Measurements from ENCODE around the gene MBOAT7.

DNA sequence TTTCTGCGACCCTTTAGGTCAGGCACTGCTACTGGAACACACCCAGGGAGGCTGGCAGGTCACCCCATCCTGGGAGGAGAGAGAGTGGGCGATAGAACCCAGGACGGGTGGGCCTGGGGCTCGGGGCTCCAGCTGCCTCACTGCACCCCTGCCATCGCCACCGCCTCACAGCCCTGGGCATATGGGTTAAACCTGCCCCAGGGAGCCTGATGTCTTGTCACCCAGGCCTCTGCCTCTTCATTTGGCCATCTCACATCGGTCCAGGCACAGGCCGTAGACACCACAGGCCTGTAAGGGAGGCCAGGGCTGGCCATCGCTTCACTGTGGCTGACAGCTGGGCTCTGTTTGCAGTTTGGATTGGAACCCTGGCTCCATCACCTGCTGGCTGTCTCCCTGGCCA lies 63.7 kb downstream of the MBOAT7 start:
- TF ChIP-seq HMGA2 (CRISPR knock-in tag; IDR thresholded peaks at IDR 0.05) (no peak), IRF2 (CRISPR knock-in tag; IDR thresholded peaks at IDR 0.05; ENCODE audit: borderline replicate concordance, low read depth) (no peak), TP53 (CRISPR knock-in tag; IDR thresholded peaks at IDR 0.05) (no peak), ZNF138 (CRISPR knock-in tag; conservative IDR thresholded peaks at IDR 0.05) (no peak), ELF4 (CRISPR knock-in tag; IDR thresholded peaks at IDR 0.05; ENCODE audit: low read depth) (no peak), PRRX2 (CRISPR knock-in tag; IDR thresholded peaks at IDR 0.05) (no peak)
- TF ChIP-seq, protein P1, sequence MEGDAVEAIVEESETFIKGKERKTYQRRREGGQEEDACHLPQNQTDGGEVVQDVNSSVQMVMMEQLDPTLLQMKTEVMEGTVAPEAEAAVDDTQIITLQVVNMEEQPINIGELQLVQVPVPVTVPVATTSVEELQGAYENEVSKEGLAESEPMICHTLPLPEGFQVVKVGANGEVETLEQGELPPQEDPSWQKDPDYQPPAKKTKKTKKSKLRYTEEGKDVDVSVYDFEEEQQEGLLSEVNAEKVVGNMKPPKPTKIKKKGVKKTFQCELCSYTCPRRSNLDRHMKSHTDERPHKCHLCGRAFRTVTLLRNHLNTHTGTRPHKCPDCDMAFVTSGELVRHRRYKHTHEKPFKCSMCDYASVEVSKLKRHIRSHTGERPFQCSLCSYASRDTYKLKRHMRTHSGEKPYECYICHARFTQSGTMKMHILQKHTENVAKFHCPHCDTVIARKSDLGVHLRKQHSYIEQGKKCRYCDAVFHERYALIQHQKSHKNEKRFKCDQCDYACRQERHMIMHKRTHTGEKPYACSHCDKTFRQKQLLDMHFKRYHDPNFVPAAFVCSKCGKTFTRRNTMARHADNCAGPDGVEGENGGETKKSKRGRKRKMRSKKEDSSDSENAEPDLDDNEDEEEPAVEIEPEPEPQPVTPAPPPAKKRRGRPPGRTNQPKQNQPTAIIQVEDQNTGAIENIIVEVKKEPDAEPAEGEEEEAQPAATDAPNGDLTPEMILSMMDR (IDR thresholded peaks at IDR 0.05) = no peak
- TF ChIP-seq, protein P2, sequence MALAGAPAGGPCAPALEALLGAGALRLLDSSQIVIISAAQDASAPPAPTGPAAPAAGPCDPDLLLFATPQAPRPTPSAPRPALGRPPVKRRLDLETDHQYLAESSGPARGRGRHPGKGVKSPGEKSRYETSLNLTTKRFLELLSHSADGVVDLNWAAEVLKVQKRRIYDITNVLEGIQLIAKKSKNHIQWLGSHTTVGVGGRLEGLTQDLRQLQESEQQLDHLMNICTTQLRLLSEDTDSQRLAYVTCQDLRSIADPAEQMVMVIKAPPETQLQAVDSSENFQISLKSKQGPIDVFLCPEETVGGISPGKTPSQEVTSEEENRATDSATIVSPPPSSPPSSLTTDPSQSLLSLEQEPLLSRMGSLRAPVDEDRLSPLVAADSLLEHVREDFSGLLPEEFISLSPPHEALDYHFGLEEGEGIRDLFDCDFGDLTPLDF (CRISPR knock-in tag; IDR thresholded peaks at IDR 0.05) = no peak
- TF ChIP-seq, protein P3, sequence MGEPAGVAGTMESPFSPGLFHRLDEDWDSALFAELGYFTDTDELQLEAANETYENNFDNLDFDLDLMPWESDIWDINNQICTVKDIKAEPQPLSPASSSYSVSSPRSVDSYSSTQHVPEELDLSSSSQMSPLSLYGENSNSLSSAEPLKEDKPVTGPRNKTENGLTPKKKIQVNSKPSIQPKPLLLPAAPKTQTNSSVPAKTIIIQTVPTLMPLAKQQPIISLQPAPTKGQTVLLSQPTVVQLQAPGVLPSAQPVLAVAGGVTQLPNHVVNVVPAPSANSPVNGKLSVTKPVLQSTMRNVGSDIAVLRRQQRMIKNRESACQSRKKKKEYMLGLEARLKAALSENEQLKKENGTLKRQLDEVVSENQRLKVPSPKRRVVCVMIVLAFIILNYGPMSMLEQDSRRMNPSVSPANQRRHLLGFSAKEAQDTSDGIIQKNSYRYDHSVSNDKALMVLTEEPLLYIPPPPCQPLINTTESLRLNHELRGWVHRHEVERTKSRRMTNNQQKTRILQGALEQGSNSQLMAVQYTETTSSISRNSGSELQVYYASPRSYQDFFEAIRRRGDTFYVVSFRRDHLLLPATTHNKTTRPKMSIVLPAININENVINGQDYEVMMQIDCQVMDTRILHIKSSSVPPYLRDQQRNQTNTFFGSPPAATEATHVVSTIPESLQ (CRISPR knock-in tag; IDR thresholded peaks at IDR 0.05) = no peak

Data from WTC11 (cell line).